ENCODE measurements around the gene AFF3.

AFF3 gene

GRCh38 chr2:100072503-100072902, 69.9 kb downstream of the AFF3 start:
- no peak for DNase-seq (ENCODE audit: low read depth, low spot score)

- no peak for DNase-seq (ENCODE audit: low read depth, low spot score)
These were observed 70.9 kb downstream of the AFF3 start for GRCh38 chr2:100071335-100072043.

GRCh38 chr2:100070078-100070477, 72.3 kb downstream of the AFF3 start:
- DNase-seq (ENCODE audit: low read depth, low spot score) = no peak

- no peak for DNase-seq (ENCODE audit: low read depth, low spot score)
These were observed 74.0 kb downstream of the AFF3 start for GRCh38 chr2:100068395-100068794.

GRCh38 chr2:100067784-100068183, 74.6 kb downstream of the AFF3 start:
- no peak for DNase-seq (ENCODE audit: low read depth, low spot score)

- no peak for DNase-seq (ENCODE audit: low read depth, low spot score)
These were observed 75.5 kb downstream of the AFF3 start for GRCh38 chr2:100066856-100067255.

GRCh38 chr2:100066246-100066645, 76.1 kb downstream of the AFF3 start:
- DNase-seq (ENCODE audit: low read depth, low spot score) = no peak

GRCh38 chr2:100064592-100065428, 77.6 kb downstream of the AFF3 start:
- DNase-seq (ENCODE audit: low read depth, low spot score) = no peak

- no peak for DNase-seq (ENCODE audit: low read depth, low spot score)
These were observed 78.2 kb downstream of the AFF3 start for GRCh38 chr2:100064165-100064564.

- no peak for DNase-seq (ENCODE audit: low read depth, low spot score)
These were observed 78.9 kb downstream of the AFF3 start for GRCh38 chr2:100063459-100063953.

GRCh38 chr2:100062336-100062735, 80.1 kb downstream of the AFF3 start:
- no peak for DNase-seq (ENCODE audit: low read depth, low spot score)

- no peak for DNase-seq (ENCODE audit: low read depth, low spot score)
These were observed 81.5 kb downstream of the AFF3 start for GRCh38 chr2:100060875-100061274.

GRCh38 chr2:100059638-100060037, 82.8 kb downstream of the AFF3 start:
- DNase-seq (ENCODE audit: low read depth, low spot score) = no peak

GRCh38 chr2:100057901-100058261, 84.5 kb downstream of the AFF3 start:
- no peak for DNase-seq (ENCODE audit: low read depth, low spot score)

- DNase-seq (ENCODE audit: low read depth, low spot score) = no peak
These were observed 88.0 kb downstream of the AFF3 start for GRCh38 chr2:100054426-100054825.

GRCh38 chr2:100053087-100053885, 89.1 kb downstream of the AFF3 start:
- no peak for DNase-seq (ENCODE audit: low read depth, low spot score)

- DNase-seq (ENCODE audit: low read depth, low spot score) = no peak
These were observed 89.7 kb downstream of the AFF3 start for GRCh38 chr2:100052650-100053049.

GRCh38 chr2:100051253-100051652, 91.1 kb downstream of the AFF3 start:
- DNase-seq (ENCODE audit: low read depth, low spot score) = no peak

GRCh38 chr2:100050685-100051084, 91.7 kb downstream of the AFF3 start:
- DNase-seq (ENCODE audit: low read depth, low spot score) = no peak

GRCh38 chr2:100046961-100047947, 95.1 kb downstream of the AFF3 start:
- no peak for DNase-seq (ENCODE audit: low read depth, low spot score)

GRCh38 chr2:100045000-100045399, 97.4 kb downstream of the AFF3 start:
- DNase-seq (ENCODE audit: low read depth, low spot score) = no peak
